Liver (tissue), 9 donors: ENCODE measurements around the gene B9D1. TPM values are rescaled to one million over a fixed set of nuclear protein-coding genes. Genes with fewer than 3 reads are reported as not detected.

Experiments used
- DNase-seq: peaks from one replicate; pipeline ENCODE4 v3.0.0-alpha.2; 2017; ENCODE audit warnings: low spot score
- H3K27ac ChIP-seq, 2 donors: one replicate each; pipeline ENCODE4 v1.7.0; 2013; ENCODE audit warnings: inconsistent platforms in 2 of 2, low read length in 2 of 2, control low read depth in 1 of 2, low read depth in 1 of 2, mild to moderate bottlenecking in 1 of 2
- H3K27me3 ChIP-seq, 4 donors: one replicate each; pipeline versions ENCODE4 v1.6.1 to v1.7.0; 2013; ENCODE audit warnings: low read length in 3 of 4, inconsistent platforms in 1 of 4, mild to moderate bottlenecking in 1 of 4, moderate library complexity in 1 of 4; ENCODE audit not compliant: control insufficient read depth in 4 of 4, insufficient read depth in 4 of 4
- H3K36me3 ChIP-seq, 4 donors: one replicate each; pipeline versions ENCODE4 v1.6.1 to v1.7.0; 2013; ENCODE audit warnings: low read length in 3 of 4, mild to moderate bottlenecking in 3 of 4, low read depth in 1 of 4, moderate library complexity in 1 of 4; ENCODE audit not compliant: control insufficient read depth in 4 of 4, insufficient read depth in 3 of 4
- H3K4me1 ChIP-seq, 4 donors: one replicate each; pipeline versions ENCODE4 v1.6.1 to v1.7.0; 2013; ENCODE audit warnings: low read length in 3 of 4, mild to moderate bottlenecking in 3 of 4, moderate library complexity in 1 of 4; ENCODE audit not compliant: control insufficient read depth in 4 of 4, insufficient read depth in 4 of 4
- H3K4me3 ChIP-seq, 3 donors: one replicate each; pipeline versions ENCODE4 v1.6.1 to v1.7.0; 2013; ENCODE audit warnings: low read length in 3 of 3, control low read depth in 1 of 3, low read depth in 1 of 3, mild to moderate bottlenecking in 1 of 3
- H3K9ac ChIP-seq, 2 donors: one replicate each; pipeline ENCODE4 v1.7.0; 2013; ENCODE audit warnings: low read length in 2 of 2, mild to moderate bottlenecking in 2 of 2, moderate library complexity in 2 of 2, control low read depth in 1 of 2, low read depth in 1 of 2
- H3K9me3 ChIP-seq, 4 donors: one replicate each; pipeline versions ENCODE4 v1.6.1 to v1.7.0; 2013; ENCODE audit warnings: low read length in 3 of 4; ENCODE audit not compliant: control insufficient read depth in 4 of 4
- ATF3 ChIP-seq: IDR thresholded peaks from 2 replicates; pipeline ENCODE4 v1.6.1; 2016; ENCODE audit warnings: antibody characterized with exemption
- CTCF ChIP-seq: fragments of 150-350 bp; IDR thresholded peaks from 2 replicates; pipeline ENCODE4 v1.5.1; 2017; ENCODE audit warnings: improper control_type of control experiment, low read depth, low read length; ENCODE audit not compliant: missing input control
- EGR1 ChIP-seq, 2 donors: IDR thresholded peaks; 2 replicates each; pipeline ENCODE4 v1.6.1; 2016 to 2018; ENCODE audit warnings: antibody characterized with exemption in 2 of 2, low read depth in 2 of 2
- FOXA1 ChIP-seq: IDR thresholded peaks from 2 replicates; pipeline ENCODE4 v1.6.1; 2016; ENCODE audit warnings: antibody characterized with exemption
- FOXA2 ChIP-seq: IDR thresholded peaks from 2 replicates; pipeline ENCODE4 v1.6.1; 2016; ENCODE audit warnings: antibody characterized with exemption
- GABPA ChIP-seq, 2 donors: IDR thresholded peaks in 1 of 2; conservative IDR thresholded peaks in 1 of 2; 2 replicates each; pipeline ENCODE4 v1.6.1; 2016; ENCODE audit warnings: antibody characterized with exemption in 2 of 2, mild to moderate bottlenecking in 1 of 2, moderate library complexity in 1 of 2
- HNF4G ChIP-seq: IDR thresholded peaks from 2 replicates; pipeline ENCODE4 v1.6.1; 2016; ENCODE audit warnings: antibody characterized with exemption
- JUND ChIP-seq, 2 donors: IDR thresholded peaks; 2 replicates each; pipeline ENCODE4 v1.6.1; 2016; ENCODE audit warnings: antibody characterized with exemption in 2 of 2
- MAX ChIP-seq: IDR thresholded peaks from 2 replicates; pipeline ENCODE4 v1.6.1; 2016; ENCODE audit warnings: antibody characterized with exemption
- NR2F2 ChIP-seq: IDR thresholded peaks from 2 replicates; pipeline ENCODE4 v1.6.1; 2016; ENCODE audit warnings: antibody characterized with exemption
- RAD21 ChIP-seq, 2 donors: IDR thresholded peaks; 2 replicates each; pipeline ENCODE4 v1.6.1; 2016; ENCODE audit warnings: antibody characterized with exemption in 2 of 2, mild to moderate bottlenecking in 2 of 2
- REST ChIP-seq: IDR thresholded peaks from 2 replicates; pipeline ENCODE4 v1.6.1; 2016; ENCODE audit warnings: antibody characterized with exemption, mild to moderate bottlenecking
- RXRA ChIP-seq, 2 donors: IDR thresholded peaks; 2 replicates each; pipeline ENCODE4 v1.6.1; 2017 to 2018; ENCODE audit warnings: antibody characterized with exemption in 2 of 2, mild to moderate bottlenecking in 1 of 2
- SP1 ChIP-seq: IDR thresholded peaks from 2 replicates; pipeline ENCODE4 v1.6.1; 2018; ENCODE audit warnings: antibody characterized with exemption, mild to moderate bottlenecking
- TAF1 ChIP-seq: conservative IDR thresholded peaks from 2 replicates; pipeline ENCODE4 v1.6.1; 2016; ENCODE audit warnings: antibody characterized with exemption, mild to moderate bottlenecking
- WGBS: extraction: QIAGEN DNeasy Blood & Tissue Kit; methylation state at CpG from one replicate; pipeline ENCODE4 v1.1.7; 2013; 5-methylcytosine and 5-hydroxymethylcytosine counted together
- polyA plus RNA-seq, 2 donors: library from polyadenylated mRNA; stranded (reverse) in 1 of 2; unstranded in 1 of 2; fragments of 200-250 nt in 1 of 2; fragments of >200 nt in 1 of 2; fragmentation: Nextera tagmentation in 1 of 2; extraction: Ambion mirVana in 1 of 2; gene quantifications; one replicate each; pipeline versions ENCODE4 v1.2.1 to v1.2.3, GENCODE V29; 2013 to 2015
- total RNA-seq, 2 donors: library from RNA; depleted of rRNA; stranded (reverse); fragments of >200 nt; gene quantifications; one replicate each; pipeline ENCODE4 v1.2.3, GENCODE V29; 2014
- TF ChIP-seq, protein P1 (sequence below): IDR thresholded peaks from 2 replicates; pipeline ENCODE4 v1.6.1; 2016; ENCODE audit warnings: antibody characterized with exemption
- donor health status: healthy.
- donor health status: healthy.
- donor health status: healthy.
- donor health status: healthy.
- donor health status: healthy.

Gene B9D1
- total and polyA plus RNA-seq, 4 donors, result 8.4 to 22.0 (median 10.8) TPM

DNA sequence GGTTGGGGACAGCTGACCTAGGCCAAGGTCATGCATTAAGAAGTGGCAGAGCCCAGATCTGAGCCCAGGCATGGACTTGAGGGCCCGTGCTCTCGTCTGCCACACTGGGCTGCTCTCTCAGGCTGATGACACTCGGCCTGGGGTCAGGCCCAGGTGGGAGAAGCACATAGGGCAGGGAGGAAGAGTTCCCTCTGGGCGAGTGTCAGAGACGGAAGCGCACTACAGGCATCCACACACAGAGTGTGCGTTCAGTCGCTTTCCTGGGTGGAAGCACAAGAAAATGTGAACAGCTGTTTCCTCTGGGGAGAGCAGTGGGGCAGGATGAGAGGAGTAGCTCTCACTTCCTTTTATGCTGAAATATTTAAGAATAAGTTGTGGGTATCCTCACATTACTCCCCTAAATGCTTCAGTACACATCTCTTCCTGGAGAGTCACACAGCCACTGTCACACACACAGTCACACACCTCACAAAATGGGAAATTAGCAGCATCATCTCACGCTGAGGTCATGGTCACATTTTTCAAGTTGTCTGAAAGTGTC is 59.7 kb downstream of the B9D1 start:
- TF ChIP-seq REST, result no peak
- TF ChIP-seq SP1, result no peak
- no peak for TF ChIP-seq TAF1
- TF ChIP-seq ATF3, result no peak
- no peak for TF ChIP-seq FOXA1
- no peak for TF ChIP-seq EGR1 (IDR thresholded peaks at IDR 0.05; ENCODE audit: low read depth in 2 of 2)
- TF ChIP-seq FOXA2, result no peak
- no peak for TF ChIP-seq NR2F2
- TF ChIP-seq GABPA (IDR thresholded peaks at IDR 0.05 in 1 of 2, conservative IDR thresholded peaks at IDR 0.05 in 1 of 2), result no peak
- TF ChIP-seq CTCF, result no peak
- no peak for TF ChIP-seq HNF4G
- no peak for DNase-seq
- Histone ChIP-seq H3K27me3 (no peaks in the 10 kb centered on the region), H3K36me3 (peaks cover 0 to 2% (median 0%) of the 10 kb centered on the region in 4 donors), H3K9me3 (no peaks in the 10 kb centered on the region), H3K9ac (no peak overlapping the region), H3K4me3 (no peak overlapping the region), H3K4me1 (peaks cover 0 to 8% (median 0%) of the 10 kb centered on the region in 4 donors), H3K27ac (peak overlapping the region in 1 of 2 donors; percentile 43)
- 74% methylated on average over 9 of the region's 9 CpGs for WGBS

DNA sequence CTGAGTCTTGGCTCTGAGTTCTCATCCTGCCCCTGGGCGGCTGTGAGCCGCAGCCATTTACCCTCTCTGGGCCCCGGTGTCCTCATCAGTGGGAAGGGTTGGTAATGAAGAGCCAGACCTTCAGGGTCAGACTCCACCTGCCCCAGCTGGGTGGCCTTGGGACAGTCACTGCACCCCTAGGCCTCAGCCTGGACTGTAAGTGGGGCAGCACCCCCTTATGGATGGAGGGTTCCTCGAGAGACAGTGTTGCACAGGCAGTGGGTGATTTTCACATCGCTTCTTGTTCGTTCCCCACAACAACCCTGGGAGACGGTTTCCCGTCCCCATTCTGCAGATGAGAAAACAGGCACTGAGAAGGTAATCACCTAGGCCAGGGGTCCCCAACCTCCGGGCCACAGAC is 60.5 kb downstream of the B9D1 start:
- Histone ChIP-seq H3K27me3 (no peaks in the 10 kb centered on the region), H3K4me1 (peaks cover 0 to 8% (median 0%) of the 10 kb centered on the region in 4 donors), H3K27ac (no peak overlapping the region), H3K9ac (no peak overlapping the region), H3K36me3 (peaks cover 0 to 2% (median 0%) of the 10 kb centered on the region in 4 donors), H3K9me3 (no peaks in the 10 kb centered on the region), H3K4me3 (no peak overlapping the region)
- WGBS, result 96% methylated on average over 9 of the region's 9 CpGs
- no peak for DNase-seq
- TF ChIP-seq MAX (no peak), ATF3 (no peak), SP1 (no peak), EGR1 (IDR thresholded peaks at IDR 0.05; ENCODE audit: low read depth in 2 of 2) (no peak), HNF4G (no peak), JUND (IDR thresholded peaks at IDR 0.05) (no peak), RXRA (IDR thresholded peaks at IDR 0.05) (no peak), RAD21 (IDR thresholded peaks at IDR 0.05) (no peak)
- TF ChIP-seq, protein P1, sequence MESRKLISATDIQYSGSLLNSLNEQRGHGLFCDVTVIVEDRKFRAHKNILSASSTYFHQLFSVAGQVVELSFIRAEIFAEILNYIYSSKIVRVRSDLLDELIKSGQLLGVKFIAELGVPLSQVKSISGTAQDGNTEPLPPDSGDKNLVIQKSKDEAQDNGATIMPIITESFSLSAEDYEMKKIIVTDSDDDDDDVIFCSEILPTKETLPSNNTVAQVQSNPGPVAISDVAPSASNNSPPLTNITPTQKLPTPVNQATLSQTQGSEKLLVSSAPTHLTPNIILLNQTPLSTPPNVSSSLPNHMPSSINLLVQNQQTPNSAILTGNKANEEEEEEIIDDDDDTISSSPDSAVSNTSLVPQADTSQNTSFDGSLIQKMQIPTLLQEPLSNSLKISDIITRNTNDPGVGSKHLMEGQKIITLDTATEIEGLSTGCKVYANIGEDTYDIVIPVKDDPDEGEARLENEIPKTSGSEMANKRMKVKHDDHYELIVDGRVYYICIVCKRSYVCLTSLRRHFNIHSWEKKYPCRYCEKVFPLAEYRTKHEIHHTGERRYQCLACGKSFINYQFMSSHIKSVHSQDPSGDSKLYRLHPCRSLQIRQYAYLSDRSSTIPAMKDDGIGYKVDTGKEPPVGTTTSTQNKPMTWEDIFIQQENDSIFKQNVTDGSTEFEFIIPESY, result no peak
